Erythroblast (primary cell): ENCODE data around the gene PBX1.

Source experiments
- GATA1 ChIP-seq: IDR thresholded peaks from 2 replicates; pipeline ENCODE4 v1.6.1; 2011; ENCODE audit warnings: low read depth, mild to moderate bottlenecking, control low read depth, low read length, moderate library complexity
- POLR2A ChIP-seq: IDR thresholded peaks from 2 replicates; pipeline ENCODE4 v1.6.1; 2011; ENCODE audit warnings: mild to moderate bottlenecking, low read length

DNA sequence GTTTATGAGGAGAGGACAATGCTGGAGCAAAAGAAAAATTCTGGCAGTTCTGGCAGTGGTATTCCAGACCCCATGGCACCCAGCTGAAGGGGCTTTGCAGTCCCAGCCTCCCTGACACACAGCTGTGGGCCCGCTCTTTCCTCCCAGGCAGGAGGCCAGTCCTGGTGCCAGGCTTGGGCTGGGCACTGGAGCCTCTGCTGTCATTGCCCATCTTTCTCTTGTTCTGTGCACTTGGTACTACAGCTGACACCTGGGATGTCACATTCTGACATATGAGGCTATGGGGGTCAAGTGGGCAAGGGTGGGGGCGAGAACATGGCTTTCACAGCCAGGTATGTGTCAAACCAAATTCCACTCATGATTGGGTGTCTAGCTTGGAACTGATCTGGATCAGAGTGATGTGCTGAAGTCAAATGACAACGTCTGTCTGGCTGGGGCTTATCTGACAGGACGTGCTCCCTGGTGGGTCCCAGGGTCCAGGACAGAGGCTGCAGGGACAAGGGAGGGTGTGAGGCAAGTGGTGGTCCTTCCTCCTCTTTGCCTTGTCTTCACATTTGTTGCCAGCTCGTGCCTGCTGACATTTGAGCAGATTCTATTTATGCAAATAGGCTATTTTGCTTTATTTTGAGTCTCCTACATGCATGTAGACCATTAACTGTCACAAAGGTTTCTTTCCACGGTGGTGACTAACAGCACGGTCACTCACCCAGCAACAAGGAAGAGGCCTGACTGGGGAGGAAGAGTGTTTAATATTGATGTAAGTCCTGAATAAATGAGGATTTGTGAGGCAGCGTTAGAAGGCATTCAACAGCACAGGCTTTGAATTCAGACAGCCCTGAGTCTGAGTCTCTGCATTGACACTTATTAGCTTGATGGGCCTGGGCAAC lies 336.3 kb downstream of the PBX1 start:
- TF ChIP-seq POLR2A (no peak), GATA1 (no peak)
